CD4-positive, CD25-positive, alpha-beta regulatory T cell (primary cell): ENCODE measurements around the gene SPACA6. TPM values are rescaled to one million over a fixed set of nuclear protein-coding genes. Genes with fewer than 3 reads are reported as not detected.
"Not testable (repeated sequence)": the region's sequence is repeated elsewhere in the genome, so short reads cannot be mapped to it uniquely, and the experiment has no call there.

ENCODE experiments used
- ATAC-seq, 2 donors: fragments of 150-1000 bp; cut with Tn5 transposase; one replicate each; pipeline ENCODE4 v1.10.0; 2021; ENCODE audit warnings: low read depth in 2 of 2, moderate number of reproducible peaks in 2 of 2, moderate library complexity in 1 of 2
- DNase-seq, 3 donors: peaks; one replicate each; pipeline versions ENCODE4 v3.0.0 to v3.0.0-alpha.2; 2012 to 2022; ENCODE audit warnings: mixed read lengths in 1 of 3
- H3K27ac ChIP-seq: one replicate; pipeline ENCODE4 v1.7.0; 2013; ENCODE audit warnings: mild to moderate bottlenecking, low read length; ENCODE audit not compliant: insufficient read depth, poor library complexity, severe bottlenecking
- H3K27me3 ChIP-seq: one replicate; pipeline ENCODE4 v1.7.0; 2013; ENCODE audit warnings: low read length; ENCODE audit not compliant: control insufficient read depth, insufficient read depth
- H3K36me3 ChIP-seq: one replicate; pipeline ENCODE4 v1.7.0; 2013; ENCODE audit warnings: mild to moderate bottlenecking, low read length, moderate library complexity; ENCODE audit not compliant: control insufficient read depth, insufficient read depth
- H3K4me1 ChIP-seq: 2 replicates; pipeline ENCODE4 v1.7.0; 2013; ENCODE audit warnings: mild to moderate bottlenecking, low read length; ENCODE audit not compliant: insufficient read depth, control insufficient read depth, poor library complexity, severe bottlenecking
- H3K4me3 ChIP-seq: one replicate; pipeline ENCODE4 v1.7.0; 2013; ENCODE audit warnings: low read depth, mild to moderate bottlenecking, low read length, moderate library complexity
- H3K9me3 ChIP-seq, 2 experiments: 1 replicate in 1 of 2; 2 replicates in 1 of 2; pipeline ENCODE4 v1.7.0; 2013; ENCODE audit warnings: low read length in 2 of 2, mild to moderate bottlenecking in 1 of 2, moderate library complexity in 1 of 2; ENCODE audit not compliant: control insufficient read depth in 2 of 2
- H3K27ac Mint-ChIP-seq, 3 donors: one replicate each; pipeline ENCODE4 v1.8.0; 2020 to 2022; ENCODE audit warnings: mild to moderate bottlenecking in 3 of 3, mixed read lengths in 3 of 3, moderate library complexity in 2 of 3
- H3K27me3 Mint-ChIP-seq: one replicate; pipeline ENCODE4 v1.8.0; 2022; ENCODE audit warnings: mild to moderate bottlenecking, mixed read lengths
- H3K36me3 Mint-ChIP-seq: one replicate; pipeline ENCODE4 v1.8.0; 2020; ENCODE audit warnings: mixed read lengths
- H3K4me1 Mint-ChIP-seq, 4 donors: one replicate each; pipeline ENCODE4 v1.8.0; 2020 to 2022; ENCODE audit warnings: mixed read lengths in 4 of 4, mild to moderate bottlenecking in 1 of 4
- H3K4me3 Mint-ChIP-seq, 4 donors: one replicate each; pipeline ENCODE4 v1.8.0; 2020 to 2022; ENCODE audit warnings: mild to moderate bottlenecking in 4 of 4, mixed read lengths in 4 of 4, moderate library complexity in 3 of 4
- H3K9me3 Mint-ChIP-seq, 7 donors: one replicate each; pipeline ENCODE4 v1.8.0; 2020 to 2022; ENCODE audit warnings: mixed read lengths in 7 of 7, mild to moderate bottlenecking in 3 of 7, moderate library complexity in 2 of 7
- polyA plus RNA-seq, 4 donors: library from polyadenylated mRNA; unstranded; fragments of 300-500 nt; fragmentation: Illumina TruSeq; gene quantifications; one replicate each; pipeline ENCODE4 v1.2.3, GENCODE V29; 2021
- total RNA-seq: library from RNA; stranded (reverse); gene quantifications from one replicate; pipeline ENCODE4 v1.2.3, GENCODE V29; 2022

The SPACA6 gene
- total and polyA plus RNA-seq, 5 donors from 2014 or later: 0.98 to 5.6 (median 1.8) TPM

- no peak overlapping the region for H3K27ac Mint-ChIP-seq
- H3K9me3 ChIP-seq: no peaks in the 10 kb centered on the region
- H3K4me1 Mint-ChIP-seq: peaks cover 5 to 7% (median 6%) of the 10 kb centered on the region in 4 donors
- DNase-seq: no peak
- H3K27me3 Mint-ChIP-seq: no peaks in the 10 kb centered on the region
- no peak overlapping the region for H3K27ac ChIP-seq
- H3K36me3 Mint-ChIP-seq: no peaks in the 10 kb centered on the region
- H3K4me3 ChIP-seq: no peak overlapping the region
- peaks cover 0 to 9% (median 0%) of the 10 kb centered on the region in 7 donors for H3K9me3 Mint-ChIP-seq
- H3K36me3 ChIP-seq: no peaks in the 10 kb centered on the region
- H3K4me3 Mint-ChIP-seq: no peak overlapping the region
- H3K27me3 ChIP-seq: peaks cover 4% of the 10 kb centered on the region
- no peaks in the 10 kb centered on the region for H3K4me1 ChIP-seq
- no peak for ATAC-seq
Measured at GRCh38 chr19:51654783-51655182, 38.3 kb upstream of the SPACA6 start.

- H3K36me3 ChIP-seq: no peaks in the 10 kb centered on the region
- H3K27ac Mint-ChIP-seq: no peak overlapping the region
- H3K9me3 ChIP-seq: no peaks in the 10 kb centered on the region
- no peak overlapping the region for H3K4me3 ChIP-seq
- H3K4me1 Mint-ChIP-seq: peaks cover 5 to 7% (median 6%) of the 10 kb centered on the region in 4 donors
- ATAC-seq: no peak
- no peak overlapping the region for H3K27ac ChIP-seq
- peak in 2 of 3 donors; percentile 4 to 50 for DNase-seq
- H3K4me1 ChIP-seq: no peaks in the 10 kb centered on the region
- no peak overlapping the region for H3K4me3 Mint-ChIP-seq
- peaks cover 0 to 3% (median 0%) of the 10 kb centered on the region in 7 donors for H3K9me3 Mint-ChIP-seq
- H3K36me3 Mint-ChIP-seq: peaks cover 3% of the 10 kb centered on the region
- H3K27me3 Mint-ChIP-seq: peaks cover 9% of the 10 kb centered on the region
- H3K27me3 ChIP-seq: no peaks in the 10 kb centered on the region
Measured at GRCh38 chr19:51660975-51661600, 32.0 kb upstream of the SPACA6 start.

DNA sequence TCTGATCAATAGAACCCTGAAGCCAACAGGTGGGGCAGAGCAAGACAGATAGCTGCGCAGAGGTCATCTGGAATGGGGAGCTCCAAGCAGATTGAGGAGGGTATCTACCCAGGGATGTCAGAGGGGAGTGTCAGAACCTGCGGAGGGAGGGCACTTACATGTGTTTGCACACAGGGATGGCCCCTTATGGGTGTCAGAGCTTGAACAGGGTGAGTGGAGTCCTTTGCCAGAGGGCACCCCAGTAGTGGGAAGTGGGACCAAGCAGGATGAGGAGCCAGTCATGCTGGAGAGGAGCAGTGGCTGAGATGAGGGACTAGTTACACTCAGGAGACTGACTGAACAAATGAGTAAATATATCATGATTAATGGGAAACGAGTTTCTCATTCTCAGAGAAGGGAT, 29.5 kb upstream of the SPACA6 start:
- H3K9me3 ChIP-seq: no peaks in the 10 kb centered on the region
- H3K27me3 Mint-ChIP-seq: peaks cover 9% of the 10 kb centered on the region
- no peak overlapping the region for H3K27ac ChIP-seq
- H3K4me3 Mint-ChIP-seq: no peak overlapping the region
- H3K36me3 ChIP-seq: no peaks in the 10 kb centered on the region
- peaks cover 0 to 3% (median 0%) of the 10 kb centered on the region in 7 donors for H3K9me3 Mint-ChIP-seq
- H3K36me3 Mint-ChIP-seq: peaks cover 3% of the 10 kb centered on the region
- no peak for DNase-seq
- peaks cover 2% of the 10 kb centered on the region for H3K27me3 ChIP-seq
- no peaks in the 10 kb centered on the region for H3K4me1 Mint-ChIP-seq
- H3K4me1 ChIP-seq: no peaks in the 10 kb centered on the region
- ATAC-seq: no peak
- H3K27ac Mint-ChIP-seq: no peak overlapping the region
- H3K4me3 ChIP-seq: no peak overlapping the region

GRCh38 chr19:51664131-51664530, 29.0 kb upstream of the SPACA6 start:
- DNase-seq (no peak), ATAC-seq (no peak)
- Histone ChIP-seq H3K9me3 (no peaks in the 10 kb centered on the region), H3K4me3 (no peak overlapping the region), H3K27ac (no peak overlapping the region), H3K27me3 (peaks cover 2% of the 10 kb centered on the region), H3K4me1 (no peaks in the 10 kb centered on the region), H3K36me3 (no peaks in the 10 kb centered on the region)
- Mint-ChIP-seq H3K4me3 (no peak overlapping the region), H3K36me3 (peaks cover 3% of the 10 kb centered on the region), H3K27me3 (peaks cover 9% of the 10 kb centered on the region), H3K9me3 (peaks cover 0 to 3% (median 0%) of the 10 kb centered on the region in 7 donors), H3K27ac (no peak overlapping the region), H3K4me1 (no peaks in the 10 kb centered on the region)

DNA sequence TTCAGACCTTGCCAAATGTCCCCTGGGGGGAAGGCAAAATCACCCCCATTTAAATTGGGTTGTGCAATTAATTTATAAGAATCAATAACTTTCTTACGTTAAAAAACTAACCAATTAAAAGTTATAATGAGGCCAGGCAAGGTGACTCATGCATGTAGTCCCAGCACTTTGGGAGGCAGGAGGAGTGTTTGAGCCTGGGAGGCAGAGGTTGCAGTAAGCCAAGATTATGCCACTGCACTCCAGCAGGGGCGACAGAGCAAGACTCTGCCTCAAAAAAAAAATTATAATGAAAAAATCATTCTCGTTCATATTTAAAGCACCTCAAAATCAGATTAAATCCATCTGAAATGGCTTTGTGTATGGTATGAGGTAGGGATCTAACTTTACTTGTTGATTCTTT, 28.1 kb upstream of the SPACA6 start:
- Histone ChIP-seq H3K27me3 (peaks cover 2% of the 10 kb centered on the region), H3K27ac (no peak overlapping the region), H3K9me3 (no peaks in the 10 kb centered on the region), H3K4me1 (no peaks in the 10 kb centered on the region), H3K4me3 (no peak overlapping the region), H3K36me3 (no peaks in the 10 kb centered on the region)
- peaks cover 3% of the 10 kb centered on the region for H3K36me3 Mint-ChIP-seq
- H3K4me1 Mint-ChIP-seq: no peaks in the 10 kb centered on the region
- H3K27ac Mint-ChIP-seq: no peak overlapping the region
- H3K27me3 Mint-ChIP-seq: peaks cover 9% of the 10 kb centered on the region
- no peak for ATAC-seq
- H3K4me3 Mint-ChIP-seq: no peak overlapping the region
- peaks cover 0 to 4% (median 0%) of the 10 kb centered on the region in 7 donors for H3K9me3 Mint-ChIP-seq
- no peak for DNase-seq

- H3K27me3 ChIP-seq: peaks cover 6% of the 10 kb centered on the region
- Mint-ChIP-seq H3K4me3 (no peak overlapping the region), H3K4me1 (no peaks in the 10 kb centered on the region), H3K36me3 (peaks cover 3% of the 10 kb centered on the region), H3K9me3 (peaks cover 0 to 5% (median 0%) of the 10 kb centered on the region in 7 donors), H3K27ac (no peak overlapping the region), H3K27me3 (peaks cover 5% of the 10 kb centered on the region)
- DNase-seq: no peak
- H3K4me1 ChIP-seq: no peaks in the 10 kb centered on the region
- H3K4me3 ChIP-seq: no peak overlapping the region
- no peak for ATAC-seq
- no peak overlapping the region for H3K27ac ChIP-seq
- H3K9me3 ChIP-seq: peaks cover 0 to 4% of the 10 kb centered on the region in 2 experiments
- H3K36me3 ChIP-seq: no peaks in the 10 kb centered on the region
Measured at GRCh38 chr19:51668216-51668615, 24.9 kb upstream of the SPACA6 start.

- DNase-seq: peak in 1 of 3 donors; percentile 32
- not testable (repeated sequence) for ATAC-seq, H3K36me3 Mint-ChIP-seq, H3K4me1 ChIP-seq, H3K4me3 ChIP-seq, H3K27ac Mint-ChIP-seq, H3K36me3 ChIP-seq, H3K27ac ChIP-seq, H3K9me3 ChIP-seq, H3K4me1 Mint-ChIP-seq, H3K9me3 Mint-ChIP-seq, H3K4me3 Mint-ChIP-seq, H3K27me3 ChIP-seq, H3K27me3 Mint-ChIP-seq
Measured at GRCh38 chr19:51675911-51676565, 17.1 kb upstream of the SPACA6 start.
